BJ (cell line): Measurements from ENCODE around the gene TSPAN6. TPM values are rescaled to one million over a fixed set of nuclear protein-coding genes. Genes with fewer than 3 reads are reported as not detected.

Experiments
- CTCF ChIA-PET: fragments of 350-600 bp; formaldehyde crosslinking; extraction: SDS; loops from one replicate; lab custom pipeline; 2021; ENCODE audit warnings: antibody characterized with exemption, inconsistent platforms; lab: Yijun Ruan, JAX
- POLR2A ChIA-PET: fragments of 300-600 bp; sonication (Branson Sonifier 250); formaldehyde crosslinking; extraction: SDS; loops from one replicate; lab custom pipeline; 2021; ENCODE audit warnings: antibody characterized with exemption; lab: Charles Lee
- DNase-seq: peaks from one replicate; pipeline ENCODE4 v3.0.0-alpha.2; 2011; ENCODE audit warnings: low read depth
- H3K27me3 ChIP-seq: 2 replicates; pipeline ENCODE4 v1.6.0; 2011; ENCODE audit warnings: low read length; ENCODE audit not compliant: control insufficient read depth, insufficient read depth
- H3K36me3 ChIP-seq: 2 replicates; pipeline ENCODE4 v1.5.1; 2011; ENCODE audit warnings: low read length; ENCODE audit not compliant: control insufficient read depth, insufficient read depth
- H3K4me3 ChIP-seq: 2 replicates; pipeline ENCODE4 v1.5.1; 2011; ENCODE audit warnings: low read depth, mild to moderate bottlenecking, control low read depth, low read length
- polyA plus RNA-seq: library from polyadenylated mRNA; depleted of rRNA; stranded (reverse); fragments of >200 nt; gene quantifications from 2 replicates; pipeline ENCODE4 v1.2.3, GENCODE V29; 2011
- TF ChIP-seq, protein P1 (sequence below): IDR thresholded peaks from 2 replicates; pipeline ENCODE4 v1.5.1; 2011; ENCODE audit warnings: low read depth, mild to moderate bottlenecking, control low read depth, inconsistent platforms, low read length, moderate library complexity; ENCODE audit not compliant: insufficient read depth

The TSPAN6 gene
- polyA plus RNA-seq, 1 experiment, result 8.8 TPM

DNA sequence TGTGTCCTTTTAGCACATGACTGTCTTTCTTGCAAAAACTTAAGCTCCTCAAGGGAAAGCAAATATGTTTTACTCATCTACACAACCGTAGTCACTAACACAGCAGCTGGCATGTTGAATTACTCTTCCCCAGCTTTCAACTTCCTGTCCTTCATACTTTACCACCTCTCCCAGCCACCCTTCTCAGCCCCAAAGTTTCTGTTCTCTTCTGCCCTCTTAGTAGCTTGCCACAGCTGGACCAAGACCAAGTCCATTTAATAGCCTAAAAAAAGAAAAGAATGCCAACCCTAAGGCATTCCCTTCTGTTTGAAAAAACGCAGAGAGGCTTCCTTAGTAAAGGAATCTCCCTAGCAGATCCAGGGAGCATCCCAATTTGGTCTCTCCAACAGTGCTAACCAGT is 44.1 kb upstream of the TSPAN6 start:
- Histone ChIP-seq H3K36me3 (no peaks in the 10 kb centered on the region), H3K4me3 (no peak overlapping the region), H3K27me3 (no peaks in the 10 kb centered on the region)
- ChIA-PET CTCF (interaction anchor here (1.0 to 2.5 kb wide), 4 partner anchors 9 to 88 kb away, joined by 3 to 10 read pairs (median 6); no protein-coding TSS in a partner anchor), POLR2A (no interaction called here)
- TF ChIP-seq, protein P1, sequence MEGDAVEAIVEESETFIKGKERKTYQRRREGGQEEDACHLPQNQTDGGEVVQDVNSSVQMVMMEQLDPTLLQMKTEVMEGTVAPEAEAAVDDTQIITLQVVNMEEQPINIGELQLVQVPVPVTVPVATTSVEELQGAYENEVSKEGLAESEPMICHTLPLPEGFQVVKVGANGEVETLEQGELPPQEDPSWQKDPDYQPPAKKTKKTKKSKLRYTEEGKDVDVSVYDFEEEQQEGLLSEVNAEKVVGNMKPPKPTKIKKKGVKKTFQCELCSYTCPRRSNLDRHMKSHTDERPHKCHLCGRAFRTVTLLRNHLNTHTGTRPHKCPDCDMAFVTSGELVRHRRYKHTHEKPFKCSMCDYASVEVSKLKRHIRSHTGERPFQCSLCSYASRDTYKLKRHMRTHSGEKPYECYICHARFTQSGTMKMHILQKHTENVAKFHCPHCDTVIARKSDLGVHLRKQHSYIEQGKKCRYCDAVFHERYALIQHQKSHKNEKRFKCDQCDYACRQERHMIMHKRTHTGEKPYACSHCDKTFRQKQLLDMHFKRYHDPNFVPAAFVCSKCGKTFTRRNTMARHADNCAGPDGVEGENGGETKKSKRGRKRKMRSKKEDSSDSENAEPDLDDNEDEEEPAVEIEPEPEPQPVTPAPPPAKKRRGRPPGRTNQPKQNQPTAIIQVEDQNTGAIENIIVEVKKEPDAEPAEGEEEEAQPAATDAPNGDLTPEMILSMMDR, result no peak
- DNase-seq, result no peak

DNA sequence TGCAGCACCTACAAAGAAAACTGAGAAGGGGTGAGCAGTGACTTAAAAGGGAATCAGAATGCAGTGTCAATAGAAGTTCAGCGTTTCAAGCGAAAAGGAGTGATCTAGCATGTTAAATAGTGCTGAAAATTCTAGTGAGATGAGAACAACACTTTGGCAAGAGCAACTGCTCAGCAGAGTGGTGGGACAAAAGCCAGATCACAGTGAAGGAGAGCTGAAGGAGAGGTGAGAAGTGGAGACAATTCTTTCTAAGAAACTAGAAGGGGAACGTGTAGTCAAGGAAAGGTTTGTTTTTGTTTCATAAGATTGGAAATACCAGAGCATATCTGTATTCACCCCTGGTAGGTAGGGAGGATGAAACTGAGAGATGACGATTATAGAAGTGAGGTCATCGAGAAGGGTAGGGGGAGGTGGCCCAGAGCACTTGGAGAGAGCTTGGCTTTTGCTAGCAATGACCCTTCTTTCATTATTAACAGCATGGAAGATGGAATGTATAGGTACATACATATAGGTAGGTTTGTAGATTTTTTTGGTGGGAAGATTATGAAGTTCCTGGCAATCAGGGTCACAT is 41.1 kb upstream of the TSPAN6 start:
- no peak overlapping the region for H3K4me3 ChIP-seq
- no peaks in the 10 kb centered on the region for H3K27me3 ChIP-seq
- no peak for DNase-seq
- TF ChIP-seq, protein P1, result no peak
- no peaks in the 10 kb centered on the region for H3K36me3 ChIP-seq
- CTCF ChIA-PET, result interaction anchor here (1.1 to 2.4 kb wide), 3 partner anchors 34 to 91 kb away, joined by 4 to 8 read pairs (median 5); partner anchors contain the start of gene SRPX2
- POLR2A ChIA-PET, result no interaction called here

DNA sequence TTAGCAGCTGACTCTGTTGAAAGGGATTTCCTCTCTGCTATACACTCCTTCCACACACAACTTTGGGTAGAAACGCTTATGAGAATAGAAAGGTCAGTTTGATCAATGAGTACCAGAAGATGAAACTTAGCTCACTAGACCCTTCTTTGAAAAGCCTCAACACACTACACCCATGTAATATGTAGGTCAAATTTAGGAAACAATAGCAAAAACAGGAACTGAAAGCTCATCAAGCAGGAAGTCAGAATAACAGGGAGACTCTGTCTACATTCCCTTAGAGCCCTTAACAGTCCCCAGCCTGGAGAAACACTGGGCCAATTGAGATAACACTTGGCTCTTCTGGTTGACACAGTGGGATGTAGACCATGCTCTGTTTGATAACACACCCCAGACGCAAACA is 38.1 kb upstream of the TSPAN6 start:
- CTCF ChIA-PET, result interaction anchor here (0.7 to 6.7 kb wide), 5 partner anchors 9 to 94 kb away, joined by 3 to 92 read pairs (median 4); no protein-coding TSS in a partner anchor

GRCh38 chrX:100673397-100673953 is 36.9 kb upstream of the TSPAN6 start:
- TF ChIP-seq, protein P1, result no peak
- DNase-seq, result peak; percentile 26
- POLR2A ChIA-PET, result no interaction called here
- Histone ChIP-seq H3K36me3 (no peaks in the 10 kb centered on the region), H3K27me3 (no peaks in the 10 kb centered on the region), H3K4me3 (no peak overlapping the region)
- CTCF ChIA-PET, result interaction anchor here (1.0 to 6.7 kb wide), 4 partner anchors 12 to 95 kb away, joined by 3 to 92 read pairs (median 18); no protein-coding TSS in a partner anchor

More for the DNA sequence above, 38.1 kb upstream of the TSPAN6 start:
- Histone ChIP-seq H3K36me3 (no peaks in the 10 kb centered on the region), H3K4me3 (no peak overlapping the region), H3K27me3 (no peaks in the 10 kb centered on the region)
- POLR2A ChIA-PET, result no interaction called here
- no peak for DNase-seq
- TF ChIP-seq, protein P1, result no peak

DNA sequence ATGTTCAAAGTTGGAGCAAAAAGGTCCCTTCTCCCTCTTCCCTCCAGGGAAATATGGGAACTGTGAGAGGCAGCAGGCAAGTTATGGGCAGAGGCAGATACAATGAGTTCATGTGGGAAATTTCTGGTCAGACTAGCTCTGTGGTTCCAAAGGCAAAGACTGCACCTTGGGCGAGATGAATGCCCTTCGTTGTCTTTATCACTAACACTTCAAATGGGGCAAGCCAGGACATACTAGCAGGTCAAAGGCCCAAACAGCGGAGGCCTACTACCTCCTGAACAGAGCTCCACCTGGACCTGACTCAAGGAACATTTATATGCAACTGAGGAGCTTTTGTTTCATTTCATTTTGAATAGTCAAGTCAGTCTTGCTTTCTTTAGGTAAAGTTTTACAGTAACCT is 36.4 kb upstream of the TSPAN6 start:
- no peak for DNase-seq
- Histone ChIP-seq H3K4me3 (no peak overlapping the region), H3K27me3 (no peaks in the 10 kb centered on the region), H3K36me3 (no peaks in the 10 kb centered on the region)
- CTCF ChIA-PET, result interaction anchor here (1.0 to 6.7 kb wide), 7 partner anchors 10 to 96 kb away, joined by 3 to 92 read pairs (median 9); no protein-coding TSS in a partner anchor
- TF ChIP-seq, protein P1, result no peak
- POLR2A ChIA-PET, result no interaction called here
